GM21786 (cell line): ENCODE data around the gene CBR1.

ENCODE experiments used
- ATAC-seq: cut with Tn5 transposase; IDR thresholded peaks from one replicate; pipeline ENCODE4 v1.9.1; 2021; ENCODE audit not compliant: unreplicated experiment

Gene CBR1

DNA sequence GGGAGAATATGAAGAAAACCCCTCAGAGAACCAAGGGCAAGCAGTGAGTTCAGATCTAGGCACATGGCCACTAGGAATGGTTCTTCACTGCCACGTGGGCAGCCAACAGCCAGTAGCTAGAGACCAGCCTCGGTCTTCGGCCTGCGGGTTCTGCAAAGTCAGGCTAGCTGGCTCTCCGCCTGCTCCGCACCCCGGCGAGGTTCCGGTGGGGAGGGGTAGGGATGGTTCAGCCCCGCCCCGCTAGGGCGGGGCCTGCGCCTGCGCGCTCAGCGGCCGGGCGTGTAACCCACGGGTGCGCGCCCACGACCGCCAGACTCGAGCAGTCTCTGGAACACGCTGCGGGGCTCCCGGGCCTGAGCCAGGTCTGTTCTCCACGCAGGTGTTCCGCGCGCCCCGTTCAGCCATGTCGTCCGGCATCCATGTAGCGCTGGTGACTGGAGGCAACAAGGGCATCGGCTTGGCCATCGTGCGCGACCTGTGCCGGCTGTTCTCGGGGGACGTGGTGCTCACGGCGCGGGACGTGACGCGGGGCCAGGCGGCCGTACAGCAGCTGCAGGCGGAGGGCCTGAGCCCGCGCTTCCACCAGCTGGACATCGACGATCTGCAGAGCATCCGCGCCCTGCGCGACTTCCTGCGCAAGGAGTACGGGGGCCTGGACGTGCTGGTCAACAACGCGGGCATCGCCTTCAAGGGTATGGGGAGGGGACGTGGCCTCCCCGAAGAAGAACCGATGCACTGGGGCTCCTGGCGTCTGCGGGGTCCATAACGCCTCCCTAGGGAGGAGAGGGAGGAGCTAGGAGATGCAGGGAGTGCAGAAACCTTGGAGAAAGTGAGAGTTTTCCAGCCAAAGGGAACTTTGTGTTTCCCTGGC, at the start of gene CBR1:
Gene CBR1, plus strand, starts transcription at position 312 of the 871 bp plus-strand sequence. Its CDS starts 92 bp downstream, at position 404.
- peak; percentile 86 for ATAC-seq

DNA sequence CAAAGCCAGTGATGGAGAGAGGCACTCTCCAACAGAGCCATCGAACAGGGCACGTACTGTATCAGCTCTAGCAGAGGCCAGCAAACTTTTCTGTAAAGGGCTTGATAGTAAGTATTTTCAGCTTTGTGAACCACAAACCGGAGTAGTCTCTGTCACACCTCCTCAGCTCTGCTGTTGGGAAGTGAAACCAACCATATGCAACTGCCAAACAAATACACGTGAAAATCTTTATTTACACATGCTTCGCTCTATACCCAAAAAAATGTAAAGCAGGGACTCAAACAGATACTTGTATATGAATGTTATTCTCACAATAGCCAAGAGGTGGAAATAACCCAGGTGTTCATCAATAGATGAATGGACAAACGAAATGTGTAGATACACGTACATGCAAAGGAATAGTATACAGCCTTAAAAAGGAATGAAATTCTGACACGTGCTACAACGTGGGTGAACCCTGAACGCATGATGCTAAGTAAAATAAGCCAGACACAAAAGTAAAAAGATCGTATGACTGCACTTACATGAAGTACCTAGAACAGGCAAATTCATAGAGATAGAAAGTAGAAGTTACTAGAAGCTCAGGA, 48.5 kb upstream of the CBR1 start:
- ATAC-seq = peak; percentile 81

DNA sequence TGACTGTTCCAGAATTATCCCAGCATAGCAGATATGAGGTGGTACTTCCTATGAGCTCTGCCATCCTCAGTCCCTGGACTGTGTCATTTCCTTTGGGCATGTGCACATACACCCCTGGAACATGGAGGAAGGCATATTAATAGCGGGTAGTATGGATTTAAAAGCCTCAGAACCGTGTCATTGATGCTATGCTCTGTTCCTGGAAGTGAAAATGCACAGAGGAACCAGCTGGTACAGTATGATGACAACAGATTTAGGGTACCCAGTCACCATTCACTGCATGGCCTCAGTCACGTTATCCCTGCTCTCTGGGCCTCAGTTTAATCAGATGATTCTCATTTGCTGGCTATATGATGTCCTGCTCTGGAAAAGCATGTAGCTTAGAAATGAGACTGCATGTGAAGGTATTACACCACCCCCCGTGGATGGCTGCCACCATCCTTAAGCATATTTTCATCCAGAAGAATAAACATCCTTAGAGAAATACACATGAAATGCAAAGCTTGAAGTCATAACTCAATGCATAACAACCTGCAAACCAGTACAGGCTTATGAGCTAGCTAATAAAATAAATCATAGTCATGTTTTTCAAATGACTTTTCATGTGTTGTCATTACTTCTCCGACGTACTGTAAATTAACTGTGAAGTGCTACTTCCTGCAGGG, 47.3 kb upstream of the CBR1 start:
- ATAC-seq = no peak

DNA sequence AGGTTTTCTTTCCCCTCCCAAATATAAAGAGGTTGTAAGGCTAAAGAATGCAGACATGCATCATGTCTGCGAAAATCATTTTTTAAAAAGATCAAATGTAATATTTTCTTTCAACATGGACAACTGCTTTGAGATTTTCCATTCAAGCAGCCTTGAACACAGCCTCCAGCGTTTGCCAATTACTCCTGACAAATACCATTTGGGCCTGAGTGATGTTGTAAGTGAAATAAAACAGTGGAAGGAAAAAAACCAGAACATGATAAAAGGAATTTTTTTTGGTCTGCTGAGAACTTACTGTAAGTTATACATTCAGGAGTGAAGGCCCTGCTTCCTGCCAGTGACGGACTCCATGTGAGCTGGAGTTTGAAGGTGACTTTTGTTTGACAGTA, 46.7 kb upstream of the CBR1 start:
- no peak for ATAC-seq

DNA sequence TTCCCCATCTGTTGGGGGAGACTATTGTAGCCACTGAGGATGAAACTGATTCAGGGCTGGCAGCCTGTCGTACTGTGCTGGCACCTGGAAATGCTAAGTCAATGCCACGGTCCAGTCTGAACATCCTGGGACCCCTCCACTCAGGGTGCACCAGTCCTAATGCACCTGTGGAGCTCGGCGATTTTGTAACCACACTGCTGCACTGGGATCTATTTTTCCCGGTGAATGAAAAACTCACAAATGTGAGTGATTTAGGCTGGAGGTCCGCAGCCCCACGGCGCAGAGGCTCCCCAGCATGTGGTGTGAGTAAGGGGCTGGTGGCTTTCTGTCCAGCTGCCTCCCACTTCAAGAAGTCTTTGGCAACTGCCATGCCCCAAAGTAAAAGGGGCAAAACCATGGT, 45.0 kb upstream of the CBR1 start:
- ATAC-seq = no peak

DNA sequence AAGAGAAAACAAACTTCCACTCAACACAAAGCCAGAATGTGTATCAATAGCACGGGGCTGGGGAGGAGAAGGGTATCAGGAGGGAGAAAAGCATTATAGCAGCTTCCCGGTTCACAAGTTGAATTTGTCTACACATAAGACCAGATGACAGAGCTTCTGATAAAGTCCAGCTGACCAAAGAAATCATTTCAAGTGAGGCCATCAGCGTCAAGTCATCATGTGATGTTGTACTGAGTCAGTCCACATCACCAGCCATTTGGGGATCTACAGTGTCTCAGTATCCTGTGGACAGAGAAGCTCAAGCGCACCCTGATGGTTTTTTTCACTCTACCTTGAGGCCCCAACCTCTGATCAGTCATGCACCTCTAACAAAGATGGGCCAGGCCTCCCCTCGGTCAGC, 42.5 kb upstream of the CBR1 start:
- ATAC-seq = no peak

DNA sequence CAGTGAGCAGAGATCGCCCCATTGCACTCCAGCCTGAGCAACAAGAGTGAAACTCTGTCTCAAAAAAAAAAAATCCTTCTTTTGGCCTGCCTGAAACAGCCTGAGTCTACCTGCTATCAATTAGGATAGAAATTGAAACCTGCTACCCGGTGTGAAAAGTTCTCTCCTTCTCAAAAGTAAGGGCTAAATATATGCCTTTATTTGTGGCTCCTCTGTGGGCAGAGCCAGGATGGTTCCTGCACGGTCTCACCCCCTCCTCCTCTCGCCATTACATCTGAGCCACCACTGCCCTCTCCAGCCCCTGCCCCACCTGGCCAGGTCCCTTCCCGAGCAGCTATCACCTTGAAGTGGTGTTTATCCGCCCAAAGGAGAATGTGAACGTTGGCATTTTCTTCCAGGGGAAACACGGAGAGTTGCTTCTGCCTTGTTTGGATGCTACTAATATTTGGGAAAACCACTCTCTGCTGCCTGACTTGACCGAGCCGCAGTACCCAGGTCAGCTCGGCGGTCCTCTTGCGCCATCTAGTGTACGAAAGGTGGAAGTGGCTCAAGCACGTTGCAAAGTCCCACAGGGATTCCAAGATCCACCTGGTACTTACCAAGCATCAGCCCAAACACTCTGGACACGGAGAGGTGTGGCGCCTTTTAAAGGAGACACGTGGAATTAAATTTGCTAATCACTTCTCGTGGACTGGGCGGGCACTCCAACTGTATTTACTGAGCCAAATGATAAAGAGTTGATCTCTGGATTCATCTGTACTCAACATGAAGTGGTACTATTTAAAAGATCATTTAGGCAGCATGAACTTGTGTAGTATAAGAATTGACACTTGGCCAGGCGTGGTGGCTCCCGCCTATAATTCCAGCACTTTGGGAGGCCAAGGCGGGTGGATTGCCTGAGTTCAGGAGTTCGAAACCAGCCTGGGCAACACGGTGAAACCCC, 41.4 kb upstream of the CBR1 start:
- ATAC-seq = no peak

DNA sequence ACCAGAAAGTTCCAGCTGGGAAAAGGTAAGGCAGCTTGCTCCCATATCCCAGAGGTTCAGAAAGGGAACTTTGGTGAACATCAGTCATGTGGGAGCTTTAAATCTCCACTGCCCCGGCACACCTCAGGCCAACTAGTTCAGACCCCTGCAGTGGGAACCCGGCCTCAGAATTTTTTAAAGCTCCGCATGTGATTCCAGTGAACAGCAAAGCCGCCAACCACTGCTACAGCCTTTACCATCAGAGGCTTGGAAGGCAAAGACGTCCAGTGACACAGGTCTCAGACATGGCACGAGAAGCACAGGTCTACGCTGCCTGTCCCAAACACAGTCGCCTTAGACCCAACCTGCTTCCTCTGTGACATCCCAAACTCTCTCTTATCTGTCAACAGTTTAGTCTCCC, 40.5 kb upstream of the CBR1 start:
- ATAC-seq = no peak

DNA sequence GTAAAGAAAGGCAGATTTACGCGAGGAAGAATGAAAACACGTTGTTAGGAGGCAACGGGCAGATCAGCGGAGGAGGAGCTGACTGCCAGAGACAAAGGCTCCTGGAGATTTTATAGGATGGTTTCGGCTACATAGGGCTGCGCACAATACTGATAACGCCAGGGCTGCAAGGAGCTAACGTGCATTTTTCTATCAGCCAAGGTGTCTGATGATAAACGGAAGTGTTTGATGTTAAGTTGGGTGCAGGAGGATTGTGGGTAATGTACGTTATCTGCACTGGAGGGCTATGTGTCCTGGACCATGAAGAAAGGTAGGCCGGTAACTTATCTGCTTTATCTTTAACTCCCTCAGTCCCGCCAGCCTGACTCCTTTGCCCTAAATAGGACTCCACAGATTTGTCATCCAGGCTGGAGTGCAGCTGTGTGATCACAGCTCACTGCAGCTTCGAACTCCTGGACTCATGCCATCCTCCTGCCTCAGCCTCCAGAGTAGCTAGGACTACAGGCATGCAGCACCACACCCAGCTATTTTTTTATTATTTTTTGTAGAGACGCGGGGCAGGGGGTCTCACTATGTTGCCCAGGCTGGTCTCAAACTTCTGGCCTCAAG, 39.1 kb upstream of the CBR1 start:
- no peak for ATAC-seq

DNA sequence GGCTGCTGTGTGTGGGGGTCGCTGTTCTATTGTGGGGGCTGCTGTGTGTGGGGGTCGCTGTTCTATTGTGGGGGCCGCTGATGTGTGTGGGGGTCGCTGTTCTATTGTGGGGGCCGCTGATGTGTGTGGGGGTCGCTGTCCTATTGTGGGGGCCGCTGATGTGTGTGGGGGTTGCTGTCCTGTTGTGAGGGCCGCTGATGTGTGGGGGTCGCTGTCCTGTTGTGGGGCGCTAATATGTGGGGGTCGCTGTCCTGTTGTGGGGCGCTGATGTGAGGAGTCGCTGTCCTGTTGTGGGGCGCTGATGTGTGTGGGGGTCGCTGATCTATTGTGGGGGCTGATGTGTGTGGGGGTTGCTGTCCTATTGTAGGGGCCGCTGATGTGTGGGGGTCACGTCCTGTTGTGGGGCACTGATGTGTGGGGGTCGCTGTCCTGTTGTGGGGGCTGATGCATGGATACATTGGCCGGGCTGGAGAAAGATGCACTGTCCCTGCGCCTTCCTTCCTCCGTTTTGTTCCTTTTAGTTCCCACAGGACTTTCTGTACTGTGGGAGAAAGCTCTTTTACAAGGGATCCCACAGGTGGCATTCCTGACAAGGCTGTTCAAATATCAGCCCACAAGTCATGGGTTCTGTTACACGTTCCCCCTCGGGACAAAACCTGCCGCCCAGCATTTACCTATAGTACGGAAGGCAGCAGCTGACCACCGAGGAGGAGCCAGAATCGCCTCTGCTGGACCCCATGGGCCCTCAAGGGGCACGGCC, 37.0 kb upstream of the CBR1 start:
- no peak for ATAC-seq

DNA sequence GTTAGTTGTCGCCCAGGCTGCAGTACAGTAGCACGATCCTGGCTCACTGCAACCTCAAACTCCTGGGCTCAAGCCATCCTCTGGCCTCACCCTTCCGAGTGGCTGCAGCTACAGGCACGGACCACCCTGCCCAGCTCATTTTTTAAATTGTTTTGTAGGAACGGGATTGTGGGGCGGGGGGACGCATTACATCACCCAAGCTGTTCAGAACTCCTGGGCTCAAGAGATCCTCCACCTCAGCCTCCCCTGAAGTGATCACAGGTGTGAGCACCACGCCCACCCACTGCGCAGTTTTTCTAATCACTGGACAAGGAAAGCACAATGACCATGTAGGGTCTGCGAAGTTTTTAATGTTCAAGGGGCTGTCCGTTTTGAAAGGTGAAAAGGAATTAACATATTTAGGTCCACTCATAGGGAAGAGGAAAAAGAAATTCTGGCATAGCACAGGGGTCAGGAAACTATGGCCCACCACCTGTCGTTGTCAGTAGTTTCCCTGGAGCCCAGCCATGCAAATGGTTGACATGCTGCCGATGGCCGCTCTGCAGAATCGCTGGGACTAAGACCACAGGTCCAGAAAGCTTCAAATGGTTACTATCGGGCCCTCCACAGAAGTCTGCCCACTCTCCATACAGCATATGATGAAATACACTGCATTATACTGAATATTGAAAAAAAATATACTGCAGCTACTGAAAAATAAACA, 35.5 kb upstream of the CBR1 start:
- ATAC-seq = no peak

DNA sequence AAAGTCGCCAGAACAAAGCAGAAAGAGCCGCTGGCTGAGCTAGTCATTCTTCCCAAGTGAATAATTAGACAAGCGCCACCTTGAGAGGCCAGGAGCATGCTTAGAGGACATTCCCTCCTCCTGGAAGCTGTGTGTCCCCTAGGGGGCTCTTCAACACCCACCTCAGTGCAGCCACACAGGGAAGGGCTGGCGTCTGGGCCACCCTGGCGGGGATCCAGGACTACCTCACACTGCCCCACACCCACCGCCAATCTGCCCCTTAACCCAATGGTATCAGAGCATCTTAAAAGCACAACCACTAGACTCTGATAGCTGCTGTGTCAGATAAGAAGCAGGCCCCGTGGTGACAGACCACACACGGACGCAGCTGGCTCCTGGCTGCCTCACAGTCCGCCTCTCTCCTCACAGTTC, 34.4 kb upstream of the CBR1 start:
- no peak for ATAC-seq

DNA sequence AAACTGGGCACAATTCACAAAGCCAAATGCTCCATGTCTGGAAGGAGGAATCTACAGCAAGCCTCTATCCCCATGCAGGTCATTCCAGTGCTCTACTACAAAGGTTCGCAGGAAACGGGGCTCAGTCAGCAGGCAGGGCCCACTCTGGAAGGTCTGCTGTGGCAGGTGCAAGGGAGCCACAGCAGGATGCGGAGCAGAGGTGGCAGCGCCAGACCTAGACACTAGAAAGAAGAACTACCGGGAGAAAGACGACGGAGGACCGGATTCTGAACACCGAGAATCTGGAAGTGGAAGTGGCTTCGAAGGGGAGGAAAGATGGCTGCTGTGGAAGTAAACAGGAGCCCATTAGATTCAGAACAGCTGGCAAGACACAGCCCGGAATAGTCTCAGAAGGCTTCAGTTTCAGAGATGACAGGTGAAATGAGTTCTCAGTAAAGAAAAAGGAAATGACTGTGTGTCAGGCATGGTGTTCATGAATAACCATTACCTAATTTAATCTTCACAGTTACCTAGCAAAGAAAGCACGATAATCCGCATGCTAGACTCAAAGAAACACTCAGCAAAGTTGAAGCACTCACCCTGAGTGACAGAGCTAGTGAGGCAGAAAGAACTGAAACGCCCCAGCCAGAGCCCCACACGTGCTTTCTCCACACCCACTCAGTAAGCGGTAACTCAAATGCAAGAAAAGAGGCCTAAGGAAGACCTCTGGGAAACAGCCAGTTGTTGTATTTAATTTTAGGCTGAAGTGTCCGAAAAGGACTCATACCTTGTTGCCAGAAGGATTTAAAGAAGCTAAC, 30.9 kb upstream of the CBR1 start:
- ATAC-seq = no peak

DNA sequence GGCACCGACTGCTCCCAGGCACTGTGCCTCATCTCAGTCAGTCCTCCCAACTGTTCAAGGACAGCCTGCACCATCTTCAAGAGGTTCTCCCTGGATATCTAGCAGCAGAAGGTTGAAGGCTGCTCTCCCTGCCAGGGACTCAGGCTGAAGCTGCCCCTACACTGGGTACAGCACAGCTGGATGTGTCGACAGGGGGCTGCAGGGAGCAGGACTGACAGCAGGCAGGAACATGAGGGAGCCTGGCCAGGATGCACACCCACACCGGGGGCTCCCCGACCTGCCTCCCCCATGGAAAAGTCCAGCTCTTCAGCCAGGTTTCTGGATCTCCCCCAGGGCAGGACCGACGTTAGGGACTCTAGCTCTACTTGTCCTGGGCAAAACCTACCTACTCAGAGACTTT, 30.0 kb upstream of the CBR1 start:
- no peak for ATAC-seq

DNA sequence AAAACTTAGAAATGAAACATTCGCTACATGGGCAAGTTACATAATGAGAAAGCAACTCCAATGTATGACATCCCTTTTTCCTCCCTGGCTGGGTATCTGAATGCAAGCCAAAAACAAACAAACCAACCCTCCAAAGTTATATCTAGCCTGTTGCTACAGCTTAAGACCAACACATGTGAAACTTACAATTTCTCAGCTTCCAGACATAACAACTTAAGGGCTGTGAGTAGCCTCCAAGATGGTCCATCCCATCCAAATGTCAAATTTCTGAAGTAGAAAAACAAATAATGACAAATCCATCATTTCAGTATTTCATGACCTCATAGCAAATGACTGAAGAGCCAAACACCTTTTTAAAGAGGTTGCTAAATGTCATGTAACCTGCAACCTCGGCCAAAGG, 29.4 kb upstream of the CBR1 start:
- ATAC-seq = no peak

DNA sequence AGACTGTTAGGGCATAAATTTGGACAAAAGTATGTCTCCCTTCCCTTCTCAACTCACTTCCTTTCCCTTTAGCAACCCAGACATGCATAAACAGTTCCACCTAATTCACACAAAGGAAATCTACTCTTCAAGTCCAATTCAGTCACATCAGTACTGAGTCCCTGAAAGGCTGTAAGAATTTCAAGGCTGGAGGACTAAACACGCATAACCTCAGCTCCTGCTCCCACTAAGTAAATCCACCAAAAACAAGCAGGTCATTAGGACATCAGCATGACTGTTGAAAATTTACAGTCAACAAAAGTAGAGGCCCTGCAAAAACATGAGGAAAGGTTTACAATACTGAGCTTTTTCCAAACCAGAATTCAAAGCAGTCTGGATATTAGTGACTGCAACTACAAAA, 27.9 kb upstream of the CBR1 start:
- ATAC-seq = no peak

DNA sequence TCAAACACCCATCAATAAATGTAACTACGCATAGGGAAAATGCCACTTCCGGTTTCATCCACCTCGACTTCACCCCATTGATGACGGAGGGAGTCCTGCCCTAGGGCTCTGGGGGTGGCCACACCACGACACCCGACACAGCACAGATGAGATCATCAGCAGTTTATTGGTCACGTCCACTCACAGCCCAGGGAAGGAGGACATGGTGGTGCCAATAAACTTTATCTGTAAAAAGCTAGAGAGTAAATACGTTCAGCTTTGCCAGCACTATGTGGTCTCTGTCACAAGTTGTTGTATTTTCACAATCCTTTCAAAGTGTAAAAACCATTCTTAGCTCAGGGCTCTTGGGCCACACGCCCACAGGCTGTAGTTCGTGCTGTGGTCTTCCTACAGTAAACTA, 25.8 kb upstream of the CBR1 start:
- no peak for ATAC-seq

DNA sequence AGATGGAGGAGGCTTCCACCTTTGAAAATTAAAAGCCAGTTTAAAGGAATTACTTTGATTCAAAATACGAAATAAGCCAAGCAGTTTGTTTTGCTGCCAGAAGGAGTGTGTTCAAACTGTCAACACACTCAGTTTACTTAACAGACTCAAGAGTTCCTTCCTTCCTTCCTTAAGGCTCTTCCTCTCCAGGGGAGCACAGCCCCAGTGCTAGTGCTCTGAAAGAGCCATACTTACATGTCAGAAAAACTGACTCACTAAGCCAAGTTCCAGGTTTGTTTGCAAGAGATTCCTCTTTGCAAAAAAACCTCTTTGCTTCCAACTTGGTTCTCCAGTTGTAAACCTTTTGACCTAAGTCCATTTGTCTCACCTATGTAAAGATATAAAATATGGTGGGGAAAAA, 23.8 kb upstream of the CBR1 start:
- ATAC-seq = no peak

DNA sequence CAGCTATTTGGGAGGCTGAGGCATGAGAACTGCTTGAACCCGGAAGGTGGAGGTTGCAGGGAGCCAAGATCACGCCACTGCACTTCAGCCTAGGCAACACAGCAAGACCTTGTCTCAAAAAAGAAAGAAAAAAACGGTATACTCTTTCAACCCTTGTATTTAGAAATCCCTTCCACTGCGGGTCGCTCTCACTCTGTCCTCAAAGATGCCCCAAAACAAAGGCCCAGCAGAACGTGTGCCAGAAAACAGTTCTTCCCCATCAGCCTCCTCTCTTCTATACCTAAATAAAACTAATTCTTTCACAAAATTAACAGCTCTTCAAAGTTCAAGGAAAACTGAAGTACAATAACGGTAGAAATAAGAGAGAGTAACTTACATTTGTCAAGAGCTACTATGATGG, 22.7 kb upstream of the CBR1 start:
- no peak for ATAC-seq
